NCI-H1930 (cell line): ENCODE measurements around the gene GNRHR.
A peak's percentile ranks its signal among the peaks of the same experiment; 100 is the strongest.
"Not testable (repeated sequence)": the region's sequence is repeated elsewhere in the genome, so short reads cannot be mapped to it uniquely, and the experiment has no call there.

Experiments
- DNase-seq, 2 experiments: peaks; one replicate each; lab custom pipeline; 2025; lab: John Stamatoyannopoulos, UW

Gene GNRHR

GRCh38 chr4:67727124-67727850, 26.9 kb downstream of the GNRHR start:
- DNase-seq = no peak

GRCh38 chr4:67725981-67726380, 28.2 kb downstream of the GNRHR start:
- DNase-seq = no peak

GRCh38 chr4:67725132-67725531, 29.1 kb downstream of the GNRHR start:
- DNase-seq = no peak

- no peak for DNase-seq
Observed at GRCh38 chr4:67723949-67724348, 30.2 kb downstream of the GNRHR start.

- no peak for DNase-seq
Observed at GRCh38 chr4:67723341-67723740, 30.8 kb downstream of the GNRHR start.

- no peak for DNase-seq
Observed at GRCh38 chr4:67721770-67722597, 32.2 kb downstream of the GNRHR start.

- DNase-seq = no peak
Observed at GRCh38 chr4:67721315-67721769, 32.8 kb downstream of the GNRHR start.

- DNase-seq = no peak
Observed at GRCh38 chr4:67719953-67720617, 34.1 kb downstream of the GNRHR start.

- no peak for DNase-seq
Observed at GRCh38 chr4:67718848-67719247, 35.3 kb downstream of the GNRHR start.

- no peak for DNase-seq
Observed at GRCh38 chr4:67717586-67717985, 36.6 kb downstream of the GNRHR start.

GRCh38 chr4:67714955-67715354, 39.2 kb downstream of the GNRHR start:
- no peak for DNase-seq

- no peak for DNase-seq
Observed at GRCh38 chr4:67714248-67714583, 40.0 kb downstream of the GNRHR start.

GRCh38 chr4:67713529-67714247, 40.5 kb downstream of the GNRHR start:
- DNase-seq = no peak

GRCh38 chr4:67712650-67713528, 41.3 kb downstream of the GNRHR start:
- DNase-seq = no peak

- no peak for DNase-seq
Observed at GRCh38 chr4:67712000-67712625, 42.1 kb downstream of the GNRHR start.

- not testable (repeated sequence) for DNase-seq
Observed at GRCh38 chr4:67706682-67707081, 47.5 kb downstream of the GNRHR start.

GRCh38 chr4:67704843-67705242, 49.3 kb downstream of the GNRHR start:
- DNase-seq = no peak

- no peak for DNase-seq
Observed at GRCh38 chr4:67702166-67702565, 52.0 kb downstream of the GNRHR start.

- DNase-seq = no peak
Observed at GRCh38 chr4:67701517-67701850, 52.7 kb downstream of the GNRHR start.

GRCh38 chr4:67700738-67701516, 53.3 kb downstream of the GNRHR start, which contains the start of gene UBA6:
Gene UBA6 (minus strand): TSS chr4:67701155. CDS start chr4:67701119, 36 bp downstream.
- peak; percentile 92 to 96 for DNase-seq
